H1 (cell line): ENCODE measurements around the gene ITPK1. TPM values are rescaled to one million over a fixed set of nuclear protein-coding genes. Genes with fewer than 3 reads are reported as not detected.
"Not testable (repeated sequence)": the region's sequence is repeated elsewhere in the genome, so short reads cannot be mapped to it uniquely, and the experiment has no call there.

Experiments used
- CTCF ChIA-PET: fragments of 300-600 bp; sonication (Branson Sonifier 250); formaldehyde crosslinking; loops from one replicate; lab custom pipeline; 2021; ENCODE audit not compliant: partially characterized antibody; lab: Charles Lee
- POLR2A ChIA-PET: fragments of 300-600 bp; sonication (Branson Sonifier 250); formaldehyde crosslinking; loops from one replicate; lab custom pipeline; 2021; ENCODE audit warnings: inconsistent platforms; ENCODE audit not compliant: partially characterized antibody; lab: Charles Lee
- DNase-seq, 2 experiments: peaks; one replicate each; pipeline versions ENCODE4 v3.0.0 to v3.0.0-alpha.2; 2010 to 2022; ENCODE audit warnings: low spot score in 2 of 2, low read depth in 1 of 2, mixed read lengths in 1 of 2
- FAIRE-seq: peaks from 2 replicates; lab custom pipeline; 2011; peaks lifted over from hg19 to GRCh38; lab: Jason Lieb, UNC
- H2AFZ ChIP-seq: 2 replicates; pipeline ENCODE4 v1.8.1; 2012; ENCODE audit warnings: low read length, inconsistent platforms
- H2AK5ac ChIP-seq: 2 replicates; pipeline ENCODE4 v1.6.1; 2013; ENCODE audit warnings: low read depth, low read length
- H2BK120ac ChIP-seq: replicated peaks from 2 replicates; pipeline ENCODE3; 2013; ENCODE audit warnings: low read depth, low read length, inconsistent platforms
- H2BK12ac ChIP-seq: 2 replicates; pipeline ENCODE4 v1.6.1; 2013; ENCODE audit warnings: low read depth, low read length
- H2BK15ac ChIP-seq: 2 replicates; pipeline ENCODE4 v1.6.1; 2013; ENCODE audit warnings: low read length
- H2BK20ac ChIP-seq: 2 replicates; pipeline ENCODE4 v1.6.1; 2013; ENCODE audit warnings: low read length
- H2BK5ac ChIP-seq: 2 replicates; pipeline ENCODE4 v1.6.1; 2013; ENCODE audit warnings: low read depth, low read length
- H3K14ac ChIP-seq: 2 replicates; pipeline ENCODE4 v1.6.1; 2013; ENCODE audit warnings: inconsistent platforms; ENCODE audit not compliant: insufficient read length
- H3K18ac ChIP-seq: 2 replicates; pipeline ENCODE4 v1.6.1; 2013; ENCODE audit warnings: low read length; ENCODE audit errors: extremely low read depth
- H3K23ac ChIP-seq: 2 replicates; pipeline ENCODE4 v1.6.1; 2013; ENCODE audit warnings: inconsistent platforms; ENCODE audit not compliant: insufficient read length
- H3K23me2 ChIP-seq: 2 replicates; pipeline ENCODE4 v1.6.1; 2013; ENCODE audit warnings: low read depth, low read length
- H3K27ac ChIP-seq: 2 replicates; pipeline ENCODE4 v1.6.1; 2011; ENCODE audit warnings: low read depth, low read length, inconsistent platforms
- H3K27me3 ChIP-seq, 4 experiments: replicated peaks in 1 of 4; 1 replicate in 1 of 4; 2 replicates in 3 of 4; pipeline versions ENCODE4 v1.6.1 to v1.8.1; 2011 to 2013; ENCODE audit warnings: low read length in 3 of 4, mild to moderate bottlenecking in 3 of 4, inconsistent platforms in 2 of 4, mixed read lengths in 2 of 4, moderate library complexity in 1 of 4; ENCODE audit not compliant: control insufficient read depth in 3 of 4, insufficient read depth in 3 of 4; ENCODE audit errors: extremely low read depth in 1 of 4
- H3K36me3 ChIP-seq, 4 experiments: 2 replicates each; pipeline versions ENCODE4 v1.6.1 to v1.8.1; 2011 to 2013; ENCODE audit warnings: mild to moderate bottlenecking in 4 of 4, low read length in 3 of 4, moderate library complexity in 2 of 4, control low read depth in 1 of 4, inconsistent platforms in 1 of 4; ENCODE audit not compliant: insufficient read depth in 4 of 4, control insufficient read depth in 2 of 4
- H3K4ac ChIP-seq: replicated peaks from 2 replicates; pipeline ENCODE3; 2013; ENCODE audit warnings: low read length, low read depth, mixed read lengths, inconsistent platforms; ENCODE audit not compliant: insufficient read length
- H3K4me1 ChIP-seq, 4 experiments: replicated peaks in 1 of 4; 1 replicate in 1 of 4; 2 replicates in 3 of 4; pipeline versions ENCODE4 v1.6.1 to v1.8.1; 2011 to 2013; ENCODE audit warnings: low read length in 3 of 4, inconsistent platforms in 2 of 4, mixed read lengths in 1 of 4; ENCODE audit not compliant: insufficient read depth in 4 of 4, control insufficient read depth in 3 of 4
- H3K4me2 ChIP-seq, 2 experiments: 2 replicates each; pipeline versions ENCODE4 v1.6.1 to v1.8.1; 2011 to 2013; ENCODE audit warnings: low read depth in 2 of 2, low read length in 2 of 2, control low read depth in 1 of 2, inconsistent platforms in 1 of 2, mild to moderate bottlenecking in 1 of 2; ENCODE audit not compliant: insufficient read depth in 1 of 2
- H3K4me3 ChIP-seq, 4 experiments: fragments of 200-600, 300-600 bp in 1 of 4; sonication (generic), shearing (Covaris generic), sonication (Bioruptor Twin) in 1 of 4; 2 replicates each; pipeline versions ENCODE4 v1.5.1 to v1.8.1; 2011 to 2016; ENCODE audit warnings: low read length in 4 of 4, low read depth in 3 of 4, control low read depth in 2 of 4, inconsistent platforms in 2 of 4, mild to moderate bottlenecking in 2 of 4, mixed read lengths in 1 of 4, moderate library complexity in 1 of 4; ENCODE audit not compliant: insufficient read depth in 2 of 4; ENCODE audit errors: extremely low read depth in 1 of 4
- H3K56ac ChIP-seq: replicated peaks from 2 replicates; pipeline ENCODE3; 2013; ENCODE audit warnings: low read depth, mild to moderate bottlenecking, mixed read lengths, low read length, inconsistent platforms; ENCODE audit not compliant: insufficient read length
- H3K79me1 ChIP-seq: 2 replicates; pipeline ENCODE4 v1.6.1; 2013; ENCODE audit warnings: low read depth, low read length, control low read depth
- H3K79me2 ChIP-seq, 2 experiments: 2 replicates each; pipeline versions ENCODE4 v1.6.1 to v1.8.1; 2012 to 2013; ENCODE audit warnings: low read length in 2 of 2, mild to moderate bottlenecking in 2 of 2, inconsistent platforms in 1 of 2; ENCODE audit not compliant: insufficient read depth in 2 of 2, control insufficient read depth in 1 of 2
- H3K9ac ChIP-seq, 4 experiments: replicated peaks in 1 of 4; 1 replicate in 1 of 4; 2 replicates in 3 of 4; pipeline versions ENCODE4 v1.6.1 to v1.8.1; 2011 to 2013; ENCODE audit warnings: low read depth in 3 of 4, low read length in 3 of 4, control low read depth in 2 of 4, mild to moderate bottlenecking in 2 of 4, moderate library complexity in 2 of 4, inconsistent platforms in 1 of 4; ENCODE audit errors: extremely low read depth in 1 of 4
- H3K9me3 ChIP-seq, 2 experiments: 2 replicates each; pipeline versions ENCODE4 v1.6.1 to v1.8.1; 2012 to 2013; ENCODE audit warnings: mild to moderate bottlenecking in 2 of 2, moderate library complexity in 2 of 2, control low read depth in 1 of 2, inconsistent platforms in 1 of 2, low read depth in 1 of 2, low read length in 1 of 2, mixed read lengths in 1 of 2; ENCODE audit not compliant: insufficient read depth in 2 of 2
- H4K20me1 ChIP-seq, 2 experiments: replicated peaks in 1 of 2; 2 replicates each; pipeline versions ENCODE3 to v1.8.1; 2011 to 2013; ENCODE audit warnings: inconsistent platforms in 2 of 2, low read length in 2 of 2, mild to moderate bottlenecking in 1 of 2; ENCODE audit not compliant: insufficient read depth in 2 of 2, control insufficient read depth in 1 of 2
- H4K5ac ChIP-seq: 2 replicates; pipeline ENCODE4 v1.6.1; 2013; ENCODE audit warnings: low read length, low read depth, mixed read lengths, inconsistent platforms; ENCODE audit not compliant: insufficient read length
- H4K8ac ChIP-seq: 2 replicates; pipeline ENCODE4 v1.8.0; 2013; ENCODE audit warnings: mild to moderate bottlenecking, moderate library complexity, low read length, inconsistent platforms; ENCODE audit not compliant: insufficient read depth; ENCODE audit errors: extremely low read depth
- H4K91ac ChIP-seq: replicated peaks from 2 replicates; pipeline ENCODE3; 2013; ENCODE audit warnings: low read length, mixed read lengths, inconsistent platforms; ENCODE audit not compliant: insufficient read length
- WGBS, 2 experiments: shearing (Covaris generic) in 1 of 2; methylation state at CpG; one replicate each; pipeline versions ENCODE4 v1.1.6 to v1.1.7; 2013 to 2015; ENCODE audit warnings: low lambda C conversion rate in 2 of 2, mixed read lengths in 2 of 2, inconsistent platforms in 1 of 2, low coverage in 1 of 2, missing lambda C conversion rate in 1 of 2; ENCODE audit not compliant: insufficient replicate concordance in 2 of 2, insufficient coverage in 1 of 2, insufficient read length in 1 of 2; ENCODE audit errors: extremely low coverage in 1 of 2, missing lambda C conversion rate in 1 of 2; 5-methylcytosine and 5-hydroxymethylcytosine counted together
- polyA plus RNA-seq, 7 experiments: library from polyadenylated mRNA; depleted of rRNA in 3 of 7; stranded (reverse) in 5 of 7; unstranded in 2 of 7; fragments of >200 nt in 5 of 7; fragments of 200-250 nt in 2 of 7; gene quantifications; 1 replicate in 5 of 7; 2 replicates in 1 of 7; 4 replicates in 1 of 7; pipeline versions ENCODE4 v1.2.1 to v1.2.3, GENCODE V29; 2011 to 2013; ENCODE audit warnings: missing spikeins in 2 of 7, mixed read lengths in 2 of 7
- total RNA-seq: library from RNA; stranded (reverse); fragmentation: NEBNext Ultra II Directional; extraction: Animal tissue kit (Norgen Biotek cat#: 25700); gene quantifications from 2 replicates; pipeline ENCODE4 v1.2.1, GENCODE V29; 2021

Gene ITPK1
- total and polyA plus RNA-seq, 2 of the 8 experiments (the other 6 are each of a cell fraction or from before 2014, with no cell fraction given), result 108 to 143 TPM

DNA sequence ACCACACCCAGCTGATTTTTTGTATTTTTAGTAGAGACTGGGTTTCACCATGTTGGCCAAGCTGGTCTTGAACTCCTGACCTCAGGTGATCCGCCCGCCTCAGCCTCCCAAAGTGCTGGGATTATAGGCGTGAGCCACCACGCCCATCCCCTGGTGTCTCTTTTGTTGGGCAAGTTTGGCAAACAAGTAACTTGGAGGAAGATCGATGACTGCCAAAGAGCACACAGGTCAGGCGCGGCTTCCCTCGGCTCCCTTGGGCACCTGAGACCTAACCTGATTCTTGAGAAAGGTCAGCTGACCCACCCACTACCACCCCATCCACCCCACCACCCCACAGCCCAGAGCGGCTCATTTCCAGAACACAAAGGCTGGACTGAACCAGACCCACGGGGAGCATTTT, 9.9 kb downstream of the ITPK1 start:
- H3K23ac ChIP-seq, H3K4me3 ChIP-seq, H4K91ac ChIP-seq, FAIRE-seq, H3K18ac ChIP-seq, H3K23me2 ChIP-seq, H3K14ac ChIP-seq, H2BK15ac ChIP-seq, H2BK12ac ChIP-seq, H2AFZ ChIP-seq, H3K4me2 ChIP-seq, H3K9me3 ChIP-seq, H4K8ac ChIP-seq, H4K5ac ChIP-seq, H3K36me3 ChIP-seq, H2AK5ac ChIP-seq, H3K4ac ChIP-seq, H2BK120ac ChIP-seq, DNase-seq, H3K9ac ChIP-seq, H2BK5ac ChIP-seq, H3K56ac ChIP-seq, H3K27me3 ChIP-seq, H3K27ac ChIP-seq, H2BK20ac ChIP-seq: not testable (repeated sequence)
- H4K20me1 ChIP-seq, result peaks cover 17 to 36% of the 10 kb centered on the region in 2 experiments
- peaks cover 7 to 20% (median 16%) of the 10 kb centered on the region in 4 experiments for H3K4me1 ChIP-seq
- 90% methylated on average over 10 of the region's 10 CpGs; no CpG with 5 or more reads in 1 of the 2 experiments for WGBS, 2 experiments
- H3K79me1 ChIP-seq, result peaks cover 21% of the 10 kb centered on the region
- ChIA-PET POLR2A (interaction anchor here (1.6 to 2.2 kb wide), 2 partner anchors 8 to 11 kb away, joined by 5 to 7 read pairs; no protein-coding TSS in a partner anchor), CTCF (interaction anchor here (0.7 to 13.8 kb wide), 24 partner anchors 7 to 619 kb away, joined by 3 to 128 read pairs (median 4); no protein-coding TSS in a partner anchor)
- H3K79me2 ChIP-seq, result peaks cover 8 to 95% of the 10 kb centered on the region in 2 experiments; a peak in 3 of 4 replicates
